Liver (tissue), 3 donors: ENCODE measurements around the gene MIR17HG.

ENCODE experiments used
- GABPA ChIP-seq, 2 donors: IDR thresholded peaks in 1 of 2; conservative IDR thresholded peaks in 1 of 2; 2 replicates each; pipeline ENCODE4 v1.6.1; 2016; ENCODE audit warnings: antibody characterized with exemption in 2 of 2, mild to moderate bottlenecking in 1 of 2, moderate library complexity in 1 of 2
- MAX ChIP-seq: IDR thresholded peaks from 2 replicates; pipeline ENCODE4 v1.6.1; 2016; ENCODE audit warnings: antibody characterized with exemption
- TF ChIP-seq, protein P1 (sequence below): IDR thresholded peaks from 2 replicates; pipeline ENCODE4 v1.6.1; 2016; ENCODE audit warnings: antibody characterized with exemption, mild to moderate bottlenecking
- TF ChIP-seq, protein P2 (sequence below): fragments of 150-350 bp; IDR thresholded peaks from 2 replicates; pipeline ENCODE4 v1.5.1; 2017; ENCODE audit warnings: improper control_type of control experiment, low read depth, low read length; ENCODE audit not compliant: missing input control
- TF ChIP-seq, protein P3 (sequence below): IDR thresholded peaks from 2 replicates; pipeline ENCODE4 v1.6.1; 2016; ENCODE audit warnings: antibody characterized with exemption
- donor health status: healthy.
- donor health status: healthy.

DNA sequence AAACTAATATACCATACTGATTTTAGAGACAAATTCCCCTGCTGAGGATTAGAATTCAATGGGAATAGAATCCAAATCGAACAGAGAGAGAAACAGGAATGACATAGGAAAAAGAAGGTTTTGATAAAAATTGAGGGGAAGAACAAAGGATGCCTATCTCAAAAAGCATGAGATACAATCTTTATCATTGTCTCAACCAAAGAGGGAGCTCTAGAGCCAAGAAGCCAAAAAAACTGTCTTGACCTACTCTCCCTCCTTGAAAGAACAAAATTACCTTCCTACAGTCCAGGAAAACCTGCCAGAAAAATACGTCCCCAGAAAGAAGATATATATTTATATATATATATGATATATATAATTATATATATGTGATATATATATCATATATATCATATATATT lies 39.2 kb upstream of the MIR17HG start:
- TF ChIP-seq, protein P1, sequence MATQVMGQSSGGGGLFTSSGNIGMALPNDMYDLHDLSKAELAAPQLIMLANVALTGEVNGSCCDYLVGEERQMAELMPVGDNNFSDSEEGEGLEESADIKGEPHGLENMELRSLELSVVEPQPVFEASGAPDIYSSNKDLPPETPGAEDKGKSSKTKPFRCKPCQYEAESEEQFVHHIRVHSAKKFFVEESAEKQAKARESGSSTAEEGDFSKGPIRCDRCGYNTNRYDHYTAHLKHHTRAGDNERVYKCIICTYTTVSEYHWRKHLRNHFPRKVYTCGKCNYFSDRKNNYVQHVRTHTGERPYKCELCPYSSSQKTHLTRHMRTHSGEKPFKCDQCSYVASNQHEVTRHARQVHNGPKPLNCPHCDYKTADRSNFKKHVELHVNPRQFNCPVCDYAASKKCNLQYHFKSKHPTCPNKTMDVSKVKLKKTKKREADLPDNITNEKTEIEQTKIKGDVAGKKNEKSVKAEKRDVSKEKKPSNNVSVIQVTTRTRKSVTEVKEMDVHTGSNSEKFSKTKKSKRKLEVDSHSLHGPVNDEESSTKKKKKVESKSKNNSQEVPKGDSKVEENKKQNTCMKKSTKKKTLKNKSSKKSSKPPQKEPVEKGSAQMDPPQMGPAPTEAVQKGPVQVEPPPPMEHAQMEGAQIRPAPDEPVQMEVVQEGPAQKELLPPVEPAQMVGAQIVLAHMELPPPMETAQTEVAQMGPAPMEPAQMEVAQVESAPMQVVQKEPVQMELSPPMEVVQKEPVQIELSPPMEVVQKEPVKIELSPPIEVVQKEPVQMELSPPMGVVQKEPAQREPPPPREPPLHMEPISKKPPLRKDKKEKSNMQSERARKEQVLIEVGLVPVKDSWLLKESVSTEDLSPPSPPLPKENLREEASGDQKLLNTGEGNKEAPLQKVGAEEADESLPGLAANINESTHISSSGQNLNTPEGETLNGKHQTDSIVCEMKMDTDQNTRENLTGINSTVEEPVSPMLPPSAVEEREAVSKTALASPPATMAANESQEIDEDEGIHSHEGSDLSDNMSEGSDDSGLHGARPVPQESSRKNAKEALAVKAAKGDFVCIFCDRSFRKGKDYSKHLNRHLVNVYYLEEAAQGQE = no peak
- TF ChIP-seq, protein P2, sequence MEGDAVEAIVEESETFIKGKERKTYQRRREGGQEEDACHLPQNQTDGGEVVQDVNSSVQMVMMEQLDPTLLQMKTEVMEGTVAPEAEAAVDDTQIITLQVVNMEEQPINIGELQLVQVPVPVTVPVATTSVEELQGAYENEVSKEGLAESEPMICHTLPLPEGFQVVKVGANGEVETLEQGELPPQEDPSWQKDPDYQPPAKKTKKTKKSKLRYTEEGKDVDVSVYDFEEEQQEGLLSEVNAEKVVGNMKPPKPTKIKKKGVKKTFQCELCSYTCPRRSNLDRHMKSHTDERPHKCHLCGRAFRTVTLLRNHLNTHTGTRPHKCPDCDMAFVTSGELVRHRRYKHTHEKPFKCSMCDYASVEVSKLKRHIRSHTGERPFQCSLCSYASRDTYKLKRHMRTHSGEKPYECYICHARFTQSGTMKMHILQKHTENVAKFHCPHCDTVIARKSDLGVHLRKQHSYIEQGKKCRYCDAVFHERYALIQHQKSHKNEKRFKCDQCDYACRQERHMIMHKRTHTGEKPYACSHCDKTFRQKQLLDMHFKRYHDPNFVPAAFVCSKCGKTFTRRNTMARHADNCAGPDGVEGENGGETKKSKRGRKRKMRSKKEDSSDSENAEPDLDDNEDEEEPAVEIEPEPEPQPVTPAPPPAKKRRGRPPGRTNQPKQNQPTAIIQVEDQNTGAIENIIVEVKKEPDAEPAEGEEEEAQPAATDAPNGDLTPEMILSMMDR = no peak
- TF ChIP-seq GABPA (IDR thresholded peaks at IDR 0.05 in 1 of 2, conservative IDR thresholded peaks at IDR 0.05 in 1 of 2) (no peak), MAX (no peak)
- TF ChIP-seq, protein P3, sequence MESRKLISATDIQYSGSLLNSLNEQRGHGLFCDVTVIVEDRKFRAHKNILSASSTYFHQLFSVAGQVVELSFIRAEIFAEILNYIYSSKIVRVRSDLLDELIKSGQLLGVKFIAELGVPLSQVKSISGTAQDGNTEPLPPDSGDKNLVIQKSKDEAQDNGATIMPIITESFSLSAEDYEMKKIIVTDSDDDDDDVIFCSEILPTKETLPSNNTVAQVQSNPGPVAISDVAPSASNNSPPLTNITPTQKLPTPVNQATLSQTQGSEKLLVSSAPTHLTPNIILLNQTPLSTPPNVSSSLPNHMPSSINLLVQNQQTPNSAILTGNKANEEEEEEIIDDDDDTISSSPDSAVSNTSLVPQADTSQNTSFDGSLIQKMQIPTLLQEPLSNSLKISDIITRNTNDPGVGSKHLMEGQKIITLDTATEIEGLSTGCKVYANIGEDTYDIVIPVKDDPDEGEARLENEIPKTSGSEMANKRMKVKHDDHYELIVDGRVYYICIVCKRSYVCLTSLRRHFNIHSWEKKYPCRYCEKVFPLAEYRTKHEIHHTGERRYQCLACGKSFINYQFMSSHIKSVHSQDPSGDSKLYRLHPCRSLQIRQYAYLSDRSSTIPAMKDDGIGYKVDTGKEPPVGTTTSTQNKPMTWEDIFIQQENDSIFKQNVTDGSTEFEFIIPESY = no peak
